ENCODE data around the gene MRGPRG.
"Not testable (repeated sequence)": the region's sequence is repeated elsewhere in the genome, so short reads cannot be mapped to it uniquely, and the experiment has no call there.

Gene MRGPRG

DNA sequence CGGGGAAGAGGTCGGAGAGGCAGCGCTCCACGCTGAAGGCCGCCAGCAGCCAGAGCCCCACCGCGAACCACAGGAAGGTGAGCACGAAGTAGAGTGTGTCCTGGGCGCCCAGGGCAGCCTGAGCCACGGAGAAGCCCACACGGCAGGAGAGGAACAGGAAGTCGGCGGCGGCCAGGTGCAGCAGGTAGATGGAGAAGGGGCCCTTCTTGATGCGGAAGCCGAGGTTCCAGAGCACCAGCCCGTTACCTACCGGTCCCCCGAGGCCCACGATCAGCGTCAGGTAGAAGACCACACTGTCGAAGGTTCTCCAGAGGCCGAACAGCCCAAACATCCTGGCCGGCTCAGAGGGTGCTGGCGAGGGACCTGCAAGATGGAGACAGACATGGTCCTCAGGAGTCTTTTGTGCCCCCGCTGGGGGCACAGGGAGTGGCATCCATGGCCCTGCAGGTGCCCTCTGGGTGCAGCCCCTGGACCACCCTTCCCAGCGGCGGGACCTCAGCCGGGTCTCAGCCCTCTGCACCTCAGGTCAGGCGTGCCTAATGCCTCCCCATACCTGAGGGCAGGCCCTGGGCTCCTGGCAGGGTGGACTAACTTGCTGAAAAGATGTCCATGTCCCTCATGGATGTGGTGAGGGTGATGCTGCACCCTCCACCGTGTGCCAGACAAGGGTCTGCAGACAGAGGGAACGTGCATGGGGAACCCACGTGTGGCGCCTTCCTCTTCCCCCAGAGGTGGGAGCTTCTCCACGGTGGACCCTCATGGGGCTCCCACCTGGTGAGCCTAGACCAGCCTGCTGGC is at the start of gene MRGPRG:
Gene MRGPRG (minus strand): TSS at position 331 of the 798 bp plus-strand sequence. CDS start 0 bp downstream, at position 331.
- DNase-seq, result no peak

DNA sequence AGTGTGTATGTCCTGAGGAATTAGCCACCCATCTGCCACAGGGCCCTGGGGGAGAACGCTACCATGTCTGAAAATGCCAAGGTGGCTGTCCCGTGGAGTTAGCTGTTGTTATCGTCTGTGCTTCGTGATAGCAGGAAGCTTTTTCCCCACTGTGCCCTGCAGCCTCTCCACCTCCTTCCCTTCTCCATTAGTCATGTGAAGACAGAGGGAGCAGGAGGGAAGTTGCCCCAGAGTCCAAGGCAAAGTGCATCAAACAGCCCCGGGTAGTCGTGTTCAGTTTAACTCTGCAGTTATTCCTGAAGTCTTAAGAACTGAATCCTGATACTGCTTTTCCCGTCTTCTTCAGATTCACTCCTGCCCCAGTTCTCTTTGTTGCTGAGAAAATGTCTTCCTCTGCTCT is 43.9 kb upstream of the MRGPRG start:
- not testable (repeated sequence) for DNase-seq

DNA sequence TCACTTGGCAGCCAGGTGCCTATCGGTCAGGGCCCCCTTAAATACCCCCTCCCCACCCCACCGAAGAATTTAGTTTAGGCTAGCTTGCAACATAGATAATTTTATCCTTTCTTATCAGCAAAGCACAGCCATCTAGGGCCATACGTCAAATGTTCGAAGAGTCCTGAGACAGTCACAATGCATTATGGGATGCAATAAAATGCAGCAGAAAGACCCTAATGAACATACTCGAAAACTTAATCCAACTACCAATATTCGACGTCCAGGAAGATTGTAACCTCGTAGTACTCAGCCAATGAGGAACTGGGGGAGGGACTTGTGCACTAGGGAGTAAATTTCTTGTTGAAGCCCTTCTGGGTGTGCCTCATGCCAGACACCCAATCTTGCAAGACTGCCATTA is 43.2 kb upstream of the MRGPRG start:
- DNase-seq, result not testable (repeated sequence)

DNA sequence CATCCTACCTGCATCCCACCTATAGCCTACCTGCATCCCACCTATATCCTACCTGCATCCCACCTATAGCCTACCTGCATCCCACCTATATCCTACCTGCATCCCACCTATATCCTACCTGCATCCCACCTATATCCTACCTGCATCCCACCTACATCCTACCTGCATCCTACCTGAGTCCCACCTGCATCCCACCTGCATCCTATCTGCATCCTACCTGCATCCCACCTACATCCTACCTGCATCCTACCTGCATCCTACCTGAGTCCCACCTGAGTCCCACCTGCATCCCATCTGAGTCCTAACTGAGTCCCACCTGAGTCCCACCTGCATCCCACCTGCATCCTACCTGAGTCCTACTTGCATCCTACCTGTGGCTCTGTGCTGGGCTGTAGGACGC is 38.9 kb upstream of the MRGPRG start:
- not testable (repeated sequence) for DNase-seq

DNA sequence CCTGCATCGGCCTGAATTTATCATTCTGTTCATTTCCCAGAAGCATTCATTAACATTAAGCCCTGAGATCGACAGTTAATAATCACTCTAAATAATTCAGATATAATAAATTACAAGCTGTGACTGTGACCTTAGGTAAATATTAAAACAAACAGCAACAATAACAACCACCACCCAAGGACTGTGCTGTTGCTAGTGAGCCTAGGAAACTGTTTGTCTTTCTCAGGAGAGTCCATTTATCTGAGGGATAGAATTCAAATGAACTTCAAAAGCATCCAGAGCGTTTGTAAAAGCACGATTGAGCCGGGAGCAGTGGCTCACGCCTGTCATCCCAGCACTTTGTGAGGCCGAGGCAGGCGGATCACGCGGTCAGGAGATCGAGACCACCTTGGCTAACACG is 36.6 kb upstream of the MRGPRG start:
- not testable (repeated sequence) for DNase-seq

DNA sequence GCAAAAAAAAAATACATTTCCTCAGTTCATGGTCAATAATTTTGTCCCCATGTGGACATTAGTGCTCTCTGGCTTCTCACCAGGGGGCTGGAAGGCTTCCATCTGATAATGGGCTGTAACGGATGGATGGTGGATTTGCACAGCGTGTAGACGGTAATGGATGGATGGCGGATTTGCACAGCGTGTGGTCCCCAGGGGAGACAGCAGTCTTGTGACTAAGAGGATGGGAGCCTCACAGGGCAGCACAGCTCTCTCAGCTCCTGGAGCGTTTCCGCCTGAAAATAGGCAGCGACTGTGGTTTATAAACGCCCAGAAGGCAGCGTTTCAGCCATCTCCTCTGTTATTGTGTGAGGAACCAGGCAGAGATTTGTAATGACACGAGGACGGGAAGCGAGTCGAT is 36.2 kb upstream of the MRGPRG start:
- not testable (repeated sequence) for DNase-seq

- DNase-seq, result no peak
Observed at GRCh38 chr11:3245071-3245470, 26.5 kb upstream of the MRGPRG start.

- DNase-seq, result no peak
Observed at GRCh38 chr11:3243880-3244279, 25.3 kb upstream of the MRGPRG start.

DNA sequence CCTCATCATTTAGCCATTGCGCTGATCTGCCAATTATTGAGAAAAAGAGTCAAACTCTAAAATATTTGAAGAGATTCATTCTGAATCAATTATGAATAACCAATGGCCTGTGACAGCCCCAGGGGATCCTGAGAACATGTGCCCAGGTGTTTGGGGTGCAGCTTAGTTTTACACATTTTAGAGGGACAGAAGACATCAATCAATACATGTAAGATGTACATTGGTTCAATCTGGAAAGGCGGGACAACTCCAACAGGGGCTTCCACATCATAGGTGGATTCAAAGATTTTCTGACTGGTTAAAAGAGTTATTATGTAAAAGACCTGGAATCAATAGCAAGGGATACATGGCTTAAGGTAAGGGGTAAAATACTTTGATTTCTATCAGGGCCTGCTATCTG is 18.5 kb upstream of the MRGPRG start:
- DNase-seq, result no peak

DNA sequence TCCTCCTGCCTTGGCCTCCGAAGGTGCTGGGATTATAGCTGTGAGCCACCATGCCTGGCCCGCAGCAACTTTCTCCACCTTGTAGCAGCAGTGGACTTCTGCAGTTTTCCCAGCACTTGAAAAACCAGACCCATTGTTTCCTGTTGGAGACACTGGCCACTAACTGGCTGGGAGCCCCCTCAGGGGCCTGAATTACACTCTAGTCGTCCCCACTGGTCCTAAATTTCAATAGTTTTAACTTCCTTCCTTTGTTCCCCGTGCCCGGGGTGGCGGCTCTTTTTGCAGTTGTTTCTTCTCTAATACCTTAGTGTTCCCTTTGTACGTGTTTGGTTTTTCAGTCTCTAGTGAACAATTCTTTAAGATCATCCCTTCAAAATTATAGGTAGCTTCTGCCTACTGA is 16.2 kb upstream of the MRGPRG start:
- DNase-seq, result no peak

GRCh38 chr11:3232956-3233355 is 14.3 kb upstream of the MRGPRG start:
- no peak for DNase-seq

- no peak for DNase-seq
Observed at GRCh38 chr11:3231851-3232744, 13.5 kb upstream of the MRGPRG start, which contains the start of gene MRGPRE. Gene MRGPRE, minus strand, starts transcription at chr11:3232417. Its CDS starts 3,618 bp downstream, at chr11:3228799.

- no peak for DNase-seq
Observed at GRCh38 chr11:3231550-3231850, 12.9 kb upstream of the MRGPRG start.

- no peak for DNase-seq
Observed at GRCh38 chr11:3230636-3231549, 12.3 kb upstream of the MRGPRG start.

- no peak for DNase-seq
Observed at GRCh38 chr11:3229673-3230630, 11.3 kb upstream of the MRGPRG start.

DNA sequence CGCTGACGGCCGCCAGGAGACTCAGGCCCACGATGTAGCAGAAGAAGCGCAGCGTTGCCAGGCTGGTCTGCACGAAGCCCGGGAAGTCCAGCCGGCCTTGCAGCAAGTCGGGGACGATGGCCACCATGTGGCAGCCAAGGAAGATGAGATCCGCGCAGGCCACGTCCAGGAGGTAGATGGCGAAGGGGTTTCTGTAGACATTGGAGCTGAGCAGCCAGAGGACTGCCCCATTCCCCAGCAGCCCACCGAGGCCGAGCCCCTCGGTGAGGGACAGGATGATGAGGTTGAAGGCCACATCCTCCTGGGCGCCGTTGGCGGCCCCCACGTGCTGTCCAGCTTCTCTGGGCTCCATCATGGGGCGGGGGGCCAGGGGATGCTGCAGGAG is 9.8 kb upstream of the MRGPRG start:
- DNase-seq, result no peak

- no peak for DNase-seq
Observed at GRCh38 chr11:3227568-3228444, 9.2 kb upstream of the MRGPRG start.

- no peak for DNase-seq
Observed at GRCh38 chr11:3226846-3227567, 8.4 kb upstream of the MRGPRG start.

- DNase-seq, result no peak
Observed at GRCh38 chr11:3225826-3226750, 7.5 kb upstream of the MRGPRG start.
